ENCODE data around the gene VSTM2L. TPM values are rescaled to one million over a fixed set of nuclear protein-coding genes. Genes with fewer than 3 reads are reported as not detected.

VSTM2L gene
- total RNA-seq, 1 donor from 2014 or later = 6.2 TPM

GRCh38 chr20:37892001-37892400 is 10.9 kb upstream of the VSTM2L start:
- DNase-seq (ENCODE audit: low spot score, unreplicated experiment) = no peak
- no peaks in the 10 kb centered on the region for H3K4me1 Mint-ChIP-seq (ENCODE audit: low read depth)
- H3K27ac Mint-ChIP-seq = no peak overlapping the region
- H3K9me3 Mint-ChIP-seq (ENCODE audit: low read depth) = no peaks in the 10 kb centered on the region
- no peak for TF ChIP-seq CTCF (IDR thresholded peaks at IDR 0.05; ENCODE audit: unreplicated experiment)
- no peaks in the 10 kb centered on the region for H3K36me3 Mint-ChIP-seq (ENCODE audit: insufficient read depth)
- H3K27me3 Mint-ChIP-seq = peaks cover 4% of the 10 kb centered on the region
- H3K4me3 Mint-ChIP-seq (ENCODE audit: low read depth) = no peak overlapping the region

GRCh38 chr20:37893566-37894241 is 9.2 kb upstream of the VSTM2L start:
- peaks cover 1% of the 10 kb centered on the region for H3K4me1 Mint-ChIP-seq (ENCODE audit: low read depth)

GRCh38 chr20:37894454-37894853 is 8.5 kb upstream of the VSTM2L start:
- H3K36me3 Mint-ChIP-seq (ENCODE audit: insufficient read depth) = no peaks in the 10 kb centered on the region
- TF ChIP-seq CTCF (IDR thresholded peaks at IDR 0.05; ENCODE audit: unreplicated experiment) = no peak
- H3K4me3 Mint-ChIP-seq (ENCODE audit: low read depth) = no peak overlapping the region
- peaks cover 1% of the 10 kb centered on the region for H3K4me1 Mint-ChIP-seq (ENCODE audit: low read depth)
- H3K27me3 Mint-ChIP-seq = peaks cover 9% of the 10 kb centered on the region
- H3K9me3 Mint-ChIP-seq (ENCODE audit: low read depth) = no peaks in the 10 kb centered on the region
- no peak overlapping the region for H3K27ac Mint-ChIP-seq
- DNase-seq (ENCODE audit: low spot score, unreplicated experiment) = no peak

More at GRCh38 chr20:37893566-37894241, 9.2 kb upstream of the VSTM2L start:
- TF ChIP-seq CTCF (IDR thresholded peaks at IDR 0.05; ENCODE audit: unreplicated experiment) = no peak
- H3K27me3 Mint-ChIP-seq = peaks cover 3% of the 10 kb centered on the region
- H3K9me3 Mint-ChIP-seq (ENCODE audit: low read depth) = no peaks in the 10 kb centered on the region
- H3K27ac Mint-ChIP-seq = no peak overlapping the region
- no peaks in the 10 kb centered on the region for H3K36me3 Mint-ChIP-seq (ENCODE audit: insufficient read depth)
- DNase-seq (ENCODE audit: low spot score, unreplicated experiment) = no peak
- no peak overlapping the region for H3K4me3 Mint-ChIP-seq (ENCODE audit: low read depth)

- no peak for DNase-seq (ENCODE audit: low spot score, unreplicated experiment)
- H3K27ac Mint-ChIP-seq = no peak overlapping the region
- peaks cover 1% of the 10 kb centered on the region for H3K4me1 Mint-ChIP-seq (ENCODE audit: low read depth)
- H3K9me3 Mint-ChIP-seq (ENCODE audit: low read depth) = no peaks in the 10 kb centered on the region
- peaks cover 16% of the 10 kb centered on the region for H3K27me3 Mint-ChIP-seq
- H3K4me3 Mint-ChIP-seq (ENCODE audit: low read depth) = no peak overlapping the region
- no peaks in the 10 kb centered on the region for H3K36me3 Mint-ChIP-seq (ENCODE audit: insufficient read depth)
- no peak for TF ChIP-seq CTCF (IDR thresholded peaks at IDR 0.05; ENCODE audit: unreplicated experiment)
Observed at GRCh38 chr20:37895166-37895565, 7.8 kb upstream of the VSTM2L start.

GRCh38 chr20:37896932-37897548 is 5.9 kb upstream of the VSTM2L start:
- no peak overlapping the region for H3K27ac Mint-ChIP-seq
- H3K36me3 Mint-ChIP-seq (ENCODE audit: insufficient read depth) = no peaks in the 10 kb centered on the region
- peak; percentile 50 for TF ChIP-seq CTCF (IDR thresholded peaks at IDR 0.05; ENCODE audit: unreplicated experiment)
- peaks cover 28% of the 10 kb centered on the region for H3K27me3 Mint-ChIP-seq
- peaks cover 1% of the 10 kb centered on the region for H3K4me1 Mint-ChIP-seq (ENCODE audit: low read depth)
- no peaks in the 10 kb centered on the region for H3K9me3 Mint-ChIP-seq (ENCODE audit: low read depth)
- no peak overlapping the region for H3K4me3 Mint-ChIP-seq (ENCODE audit: low read depth)
- no peak for DNase-seq (ENCODE audit: low spot score, unreplicated experiment)
